Fibroblast of skin of right quadriceps (primary cell): ENCODE results near the gene NPBWR2.

Experiments
- DNase-seq: peaks from one replicate; pipeline ENCODE4 v3.0.0-alpha.2; 2013

NPBWR2 gene

GRCh38 chr20:64116541-64117431 is 9.4 kb upstream of the NPBWR2 start:
- no peak for DNase-seq

- DNase-seq = no peak
Measured at GRCh38 chr20:64116016-64116415, 8.7 kb upstream of the NPBWR2 start.

- no peak for DNase-seq
Measured at GRCh38 chr20:64115171-64115911, 8.0 kb upstream of the NPBWR2 start.

DNA sequence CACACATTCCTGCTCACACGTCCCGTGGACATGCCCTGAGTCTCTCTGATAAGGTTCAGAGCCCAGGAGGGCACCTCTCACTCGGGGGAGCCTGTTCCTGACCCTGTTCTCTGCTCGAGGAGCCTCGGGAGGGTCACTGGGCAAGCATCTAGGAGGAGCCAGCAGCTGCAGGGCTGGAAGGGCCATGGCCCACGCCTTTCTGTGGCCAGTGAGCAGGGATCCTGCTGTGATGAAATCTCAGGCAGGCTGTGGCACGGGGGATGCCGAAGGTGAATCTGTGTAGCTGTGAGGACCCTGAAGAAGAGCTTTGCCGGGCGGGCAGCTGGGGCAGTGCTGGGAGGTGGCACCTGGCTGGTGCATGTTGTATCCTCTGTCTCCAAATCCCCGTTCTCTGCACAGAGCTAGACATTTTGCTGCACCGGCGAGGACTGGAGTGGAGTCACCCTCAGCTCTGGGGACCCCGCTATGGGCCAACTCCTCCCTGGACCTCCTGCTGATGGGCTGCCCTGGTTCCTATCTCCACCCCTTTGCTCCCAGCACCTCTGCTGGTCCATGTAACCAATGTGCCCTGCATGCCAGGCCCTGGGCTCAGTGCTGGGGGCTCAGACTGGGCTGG is 7.1 kb upstream of the NPBWR2 start:
- no peak for DNase-seq

DNA sequence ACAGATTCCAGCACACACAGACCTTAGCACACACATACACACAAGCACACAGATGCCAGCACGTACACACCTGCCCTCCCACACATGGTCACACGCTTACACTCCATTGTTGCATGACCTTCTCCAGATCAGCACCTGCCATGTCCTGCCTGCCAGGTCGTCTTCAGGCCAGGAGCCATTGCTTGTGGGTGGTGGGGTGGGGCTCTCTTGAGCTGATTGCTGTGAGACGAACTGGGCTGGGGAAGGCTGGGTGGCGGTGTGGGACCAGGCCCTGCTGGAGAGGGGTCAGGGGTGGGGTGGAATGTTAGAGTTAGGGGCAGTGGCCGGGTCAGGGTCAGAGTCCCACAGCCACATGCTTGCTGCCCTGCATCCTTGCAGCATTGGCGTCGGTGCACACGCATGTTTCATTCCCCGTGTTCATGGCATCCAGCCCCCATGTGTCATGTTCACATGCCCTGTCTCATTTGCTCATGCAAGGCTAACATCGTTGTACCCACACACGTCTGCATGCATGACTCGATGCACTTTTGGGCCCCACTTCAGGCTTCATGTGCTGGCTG is 6.5 kb upstream of the NPBWR2 start:
- no peak for DNase-seq

GRCh38 chr20:64113444-64113775 is 6.0 kb upstream of the NPBWR2 start:
- DNase-seq = no peak

DNA sequence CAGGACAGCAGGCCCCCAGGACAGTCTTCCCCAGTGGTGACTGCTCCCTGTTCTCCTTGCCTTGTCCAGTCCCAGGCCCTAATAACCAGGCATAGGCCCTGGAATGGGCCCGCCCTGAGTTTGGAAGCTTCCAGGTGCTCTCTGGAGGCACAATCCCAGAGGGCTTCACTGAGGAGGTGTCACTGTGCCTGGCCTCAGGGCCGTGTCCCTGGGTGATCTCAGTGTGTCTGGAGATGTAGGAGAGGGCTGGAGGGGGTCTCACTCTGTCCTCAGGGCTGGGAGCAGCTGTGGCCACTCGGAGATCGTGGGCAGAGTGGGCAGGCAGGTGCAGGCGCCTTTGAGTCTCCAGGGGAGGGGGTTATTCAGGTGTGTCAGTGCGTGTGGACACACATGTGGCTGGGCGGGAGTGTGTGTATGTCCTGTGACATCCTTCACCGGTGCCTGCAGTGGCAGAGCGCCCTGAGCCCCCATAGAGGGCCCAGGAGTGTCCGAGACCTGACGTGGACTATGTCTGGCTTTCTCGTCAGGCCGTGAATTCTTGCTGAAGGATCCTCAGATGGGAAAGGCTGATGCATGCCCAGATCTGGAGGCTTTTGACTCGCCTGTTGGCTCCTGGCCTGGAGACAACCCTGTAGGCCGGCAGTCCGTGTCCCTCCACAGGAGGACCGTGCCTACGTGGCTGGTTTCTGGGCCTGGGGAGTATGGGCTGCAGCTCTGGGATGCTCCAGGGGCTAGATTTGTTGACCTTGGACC is 5.5 kb upstream of the NPBWR2 start:
- no peak for DNase-seq

- no peak for DNase-seq
Measured at GRCh38 chr20:64111841-64112641, 4.7 kb upstream of the NPBWR2 start.

DNA sequence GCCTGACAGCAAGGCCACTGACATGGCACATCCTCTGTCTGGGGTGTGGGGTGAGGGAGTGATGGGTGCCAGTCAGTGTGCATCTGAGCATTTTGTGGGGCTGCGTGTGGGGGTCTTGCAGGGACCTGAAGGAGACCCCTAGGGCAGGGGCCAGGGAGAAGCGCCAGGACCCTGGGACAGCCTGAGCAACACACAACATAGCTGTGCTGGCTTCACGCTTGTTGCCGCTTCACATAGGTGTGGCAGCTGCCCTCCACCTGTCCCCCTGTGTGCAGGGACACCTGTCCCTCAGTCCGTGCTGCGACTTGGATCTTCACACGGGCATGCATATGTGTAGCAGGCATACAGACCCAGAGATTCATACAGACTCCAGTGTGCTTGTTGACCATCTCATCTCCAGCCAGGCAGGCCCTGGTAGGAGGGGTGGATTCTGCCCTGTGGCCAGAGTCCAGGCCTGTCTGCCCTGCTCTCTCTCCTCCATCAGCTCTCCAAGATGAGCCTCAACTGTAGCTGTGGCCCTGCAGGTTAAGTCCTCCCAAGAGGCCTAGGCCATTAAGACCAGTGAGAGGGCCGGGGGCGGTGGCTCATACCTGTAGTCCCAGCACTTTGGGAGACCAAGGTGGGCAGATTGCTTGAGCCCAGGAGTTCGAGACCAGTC is 3.2 kb upstream of the NPBWR2 start:
- DNase-seq = no peak

DNA sequence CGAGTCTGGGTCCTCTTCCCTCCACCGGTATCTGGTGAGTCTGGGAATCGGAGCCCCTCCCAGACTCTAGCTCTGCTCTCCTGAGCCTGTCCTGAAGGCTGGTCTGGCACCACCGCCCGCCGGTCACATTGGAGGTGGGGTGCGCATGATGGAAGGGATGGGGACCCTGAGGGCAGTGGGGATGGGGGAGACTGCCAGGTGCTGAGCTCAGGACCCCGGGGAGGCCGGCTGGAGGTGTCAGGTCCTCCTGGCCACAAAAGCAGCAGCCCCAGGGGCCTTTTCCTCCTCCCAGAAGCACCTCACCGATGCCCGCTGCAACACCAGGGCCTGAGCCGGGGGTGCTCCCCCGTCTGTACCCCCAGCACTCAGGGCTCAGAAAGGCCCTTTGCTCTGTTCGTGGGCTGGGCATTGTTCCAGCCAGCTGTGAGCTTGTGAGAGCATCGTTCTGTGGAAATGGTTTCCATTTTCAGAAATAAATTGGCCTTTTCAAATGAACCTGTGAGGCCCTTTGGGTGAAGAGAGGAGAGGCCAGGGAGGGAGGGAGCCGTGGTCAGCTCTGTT is 2.5 kb upstream of the NPBWR2 start:
- DNase-seq = no peak

DNA sequence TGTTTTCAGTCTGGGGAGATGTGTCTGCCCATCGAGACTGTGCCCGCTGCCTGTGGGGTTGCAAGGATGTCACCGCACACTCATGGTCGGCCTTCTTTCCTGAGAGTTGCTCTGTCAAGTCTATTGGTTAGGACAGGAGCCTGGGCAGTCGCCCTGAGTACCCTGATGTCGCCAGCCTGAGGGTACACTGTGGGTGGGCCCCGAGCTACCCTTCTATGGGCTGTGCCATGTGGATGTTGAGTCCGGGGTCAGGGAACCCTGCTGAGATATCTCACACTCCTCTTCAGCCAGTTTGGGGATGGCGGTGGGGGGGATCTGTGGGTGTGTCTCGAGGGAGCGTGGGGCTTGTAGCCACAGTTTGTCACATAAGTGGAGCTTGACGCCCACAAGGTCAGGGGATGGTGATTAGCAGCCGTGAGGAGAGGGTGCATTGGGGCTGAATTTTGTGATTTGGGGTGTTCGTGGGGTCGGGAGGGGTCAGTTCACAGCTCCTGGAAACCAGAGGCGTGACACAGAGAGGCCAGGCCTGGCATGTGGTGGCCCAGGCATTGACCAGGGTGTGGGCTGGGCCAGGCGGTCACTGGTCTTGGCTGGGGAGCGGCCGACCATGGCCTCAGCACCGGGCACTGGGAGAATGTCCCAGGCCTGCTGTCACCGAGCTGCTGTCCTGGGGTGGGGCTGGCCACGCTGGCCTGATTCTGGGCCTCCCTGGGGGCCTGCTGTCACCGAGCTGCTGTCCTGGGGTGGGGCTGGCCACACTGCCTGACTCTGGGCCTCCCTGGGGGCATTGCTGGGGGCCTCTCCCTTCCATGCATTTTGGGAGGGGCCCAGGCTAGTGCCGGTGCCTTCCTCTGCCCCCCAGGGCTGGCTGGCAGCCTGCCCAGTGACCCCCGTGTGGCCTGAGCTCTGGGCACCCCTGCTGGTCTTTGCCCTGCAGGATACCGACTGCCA is 1.6 kb upstream of the NPBWR2 start:
- no peak for DNase-seq

DNA sequence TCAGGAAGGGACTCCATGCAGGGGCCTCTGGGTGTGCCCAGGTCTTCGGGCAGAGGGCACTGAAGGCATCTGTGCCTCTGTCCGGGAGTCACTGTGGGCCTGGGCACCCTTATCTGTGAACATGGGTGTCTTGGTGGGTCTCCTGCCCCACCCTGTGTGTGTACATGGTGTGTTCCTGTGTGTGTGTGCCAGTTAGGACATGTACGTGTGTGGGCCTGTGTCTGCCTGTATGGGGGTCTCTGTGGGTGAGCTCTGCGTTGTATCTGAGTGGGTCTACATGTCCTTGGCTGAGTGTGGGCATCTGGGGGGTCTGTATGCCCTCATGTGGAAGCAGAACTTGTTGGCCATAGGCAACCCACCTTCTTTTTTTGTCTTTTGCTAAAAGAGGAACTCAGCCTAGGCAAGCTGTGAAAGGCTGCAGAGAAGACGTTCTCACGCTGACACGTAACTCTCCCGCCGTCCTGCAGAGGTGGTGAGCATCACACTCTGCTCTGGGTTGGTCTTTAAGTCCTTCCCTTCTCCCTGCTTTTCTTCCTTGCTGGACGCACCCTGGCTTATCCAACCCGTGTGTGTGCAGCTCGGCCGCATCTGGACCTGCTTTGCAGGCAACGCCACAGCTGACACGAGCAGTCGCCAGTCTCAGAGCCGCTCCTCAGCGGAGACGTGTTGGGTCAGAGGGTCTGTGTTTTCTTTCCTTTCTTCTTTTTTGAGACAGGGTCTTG is 532 bp upstream of the NPBWR2 start:
- no peak for DNase-seq

DNA sequence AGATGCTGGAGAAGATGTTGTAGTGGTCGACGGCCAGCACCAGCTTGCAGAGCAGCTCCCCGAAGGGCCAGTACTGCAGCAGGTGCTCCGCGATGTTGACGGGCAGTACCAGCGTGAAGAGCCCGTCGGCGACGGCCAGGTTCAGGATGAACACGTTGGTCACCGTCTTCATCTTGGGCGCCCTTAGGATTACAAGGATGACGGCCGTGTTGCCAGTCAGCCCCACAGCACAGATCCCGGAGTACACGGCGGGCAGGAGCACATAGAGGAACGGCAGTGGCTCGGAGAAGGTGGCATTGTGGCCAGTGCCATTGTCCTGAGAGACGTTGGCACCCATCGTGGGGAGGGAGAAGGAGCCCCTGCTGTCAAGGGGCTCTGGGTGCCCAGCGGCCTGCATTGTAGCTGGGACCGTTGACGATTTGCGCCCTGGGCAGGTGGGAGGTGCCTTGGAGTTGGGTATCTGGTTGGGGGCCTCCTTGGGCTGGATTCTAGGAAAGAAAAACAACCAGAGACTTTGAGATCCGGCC is 867 bp downstream of the NPBWR2 start:
- no peak for DNase-seq

GRCh38 chr20:64105846-64106434 is 1.4 kb downstream of the NPBWR2 start:
- DNase-seq = no peak

DNA sequence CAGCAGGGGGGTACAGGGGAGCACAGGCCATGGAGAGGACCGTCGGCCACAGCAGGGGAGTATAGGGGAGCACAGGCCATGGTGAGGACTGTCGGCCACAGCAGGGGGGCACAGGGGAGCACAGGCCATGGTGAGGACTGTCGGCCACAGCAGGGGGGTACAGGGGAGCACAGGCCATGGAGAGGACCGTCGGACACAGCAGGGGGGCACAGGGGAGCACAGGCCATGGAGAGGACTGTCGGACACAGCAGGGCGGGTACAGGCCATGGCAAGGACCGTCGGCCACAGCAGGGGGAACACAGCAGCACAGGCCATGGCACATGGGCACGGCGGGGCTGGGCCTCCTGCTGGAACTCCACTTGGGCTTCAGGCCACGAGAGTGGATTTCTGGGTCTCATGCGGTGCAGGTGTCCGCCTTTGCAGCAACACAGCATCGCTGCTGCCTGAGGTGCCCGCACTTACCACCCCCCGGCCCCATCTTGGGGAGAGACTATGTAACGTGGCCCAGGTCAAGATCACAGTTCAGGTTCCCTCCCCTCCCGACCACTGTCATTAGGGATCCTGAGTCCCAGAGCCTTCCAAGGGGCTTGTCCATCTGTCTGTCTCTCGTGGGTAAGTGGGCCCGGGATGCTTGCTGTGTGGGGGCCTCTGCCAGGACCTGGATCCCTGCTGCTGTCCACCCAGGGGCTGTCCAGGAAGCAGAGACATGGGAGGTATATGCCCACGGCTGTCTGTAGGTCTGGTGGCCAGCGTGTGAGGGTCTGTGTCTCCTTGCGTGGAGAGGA is 2.5 kb downstream of the NPBWR2 start:
- DNase-seq = no peak

- DNase-seq = no peak
Measured at GRCh38 chr20:64103871-64104666, 3.3 kb downstream of the NPBWR2 start.
